Transverse colon (tissue), 4 donors: ENCODE results near the gene RPRD1B. TPM values are rescaled to one million over a fixed set of nuclear protein-coding genes. Genes with fewer than 3 reads are reported as not detected.
A peak's percentile ranks its signal among the peaks of the same experiment; 100 is the strongest.

ENCODE experiments used
- DNase-seq: peaks from one replicate; pipeline ENCODE4 v3.0.0-alpha.2; 2019
- H3K27ac ChIP-seq, 4 donors: fragments of 200-600 bp; sonication (generic); 2 replicates each; pipeline ENCODE4 v1.5.1; 2016 to 2018; ENCODE audit warnings: inconsistent platforms in 4 of 4
- H3K27me3 ChIP-seq: fragments of 200-600 bp; sonication (generic); 2 replicates; pipeline ENCODE4 v1.5.1; 2017; ENCODE audit warnings: inconsistent platforms
- H3K36me3 ChIP-seq, 4 donors: fragments of 200-600 bp; sonication (generic); 2 replicates each; pipeline ENCODE4 v1.5.1; 2017 to 2019; ENCODE audit warnings: inconsistent platforms in 4 of 4
- H3K4me1 ChIP-seq, 4 donors: fragments of 200-600 bp; sonication (generic); 2 replicates each; pipeline ENCODE4 v1.5.1; 2017 to 2020; ENCODE audit warnings: inconsistent platforms in 4 of 4
- H3K4me3 ChIP-seq, 4 donors: fragments of 200-600 bp; sonication (generic); 1 replicate in 1 of 4; 2 replicates in 3 of 4; pipeline versions ENCODE4 v1.5.1 to v1.6.1; 2017 to 2019; ENCODE audit warnings: inconsistent platforms in 4 of 4
- H3K9me3 ChIP-seq, 2 donors: fragments of 200-600 bp; sonication (generic); 2 replicates each; pipeline ENCODE4 v1.5.1; 2017 to 2019; ENCODE audit warnings: inconsistent platforms in 2 of 2
- EP300 ChIP-seq: sonication (generic); formaldehyde crosslinking; IDR thresholded peaks from one replicate; pipeline ENCODE4 v1.6.1; 2017; ENCODE audit warnings: antibody characterized with exemption, low read depth
- POLR2A ChIP-seq: fragments of 450-650 bp; IDR thresholded peaks from one replicate; pipeline ENCODE4 v1.6.1; 2016; ENCODE audit warnings: antibody characterized with exemption, mild to moderate bottlenecking, moderate library complexity
- POLR2AphosphoS5 ChIP-seq, 3 donors: sonication (generic); formaldehyde crosslinking; IDR thresholded peaks; one replicate each; pipeline ENCODE4 v1.6.1; 2016; ENCODE audit warnings: antibody characterized with exemption in 3 of 3
- WGBS, 2 donors: methylation state at CpG; one replicate each; pipeline ENCODE4 v1.1.5; 2018; ENCODE audit warnings: low coverage in 1 of 2; 5-methylcytosine and 5-hydroxymethylcytosine counted together
- in situ Hi-C, 4 donors: fragments of 200-750 bp; cut with MboI; loops; one replicate each; pipeline versions ENCODE4 v1.15.0 to v1.15.1; 2017; ENCODE audit warnings: low sequenced_read_pairs in 3 of 4, low pct_ligation_motif_present in 1 of 4, low pct_unique_long_range_greater_than_20kb in 1 of 4
- intact Hi-C: fragments of 100-400 bp; cut with DNase I; formaldehyde crosslinking; loops from one replicate; pipeline ENCODE4 v1.15.1; 2023; ENCODE audit warnings: low total_unique reads
- total RNA-seq, 4 donors: library from RNA; depleted of rRNA; stranded (reverse); fragments of >200 nt; gene quantifications; one replicate each; pipeline ENCODE4 v1.1.0, GENCODE V29; 2016
- TF ChIP-seq, protein P1 (sequence below), 5 experiments: fragments of 200-600 bp in 3 of 5; fragments of 450-650 bp in 2 of 5; sonication (generic) in 3 of 5; IDR thresholded peaks; 1 replicate in 2 of 5; 2 replicates in 3 of 5; pipeline ENCODE4 v1.5.1; 2016 to 2017; ENCODE audit warnings: antibody characterized with exemption in 5 of 5, inconsistent platforms in 3 of 5, mild to moderate bottlenecking in 2 of 5, moderate library complexity in 1 of 5

RPRD1B gene
- total RNA-seq, 4 donors from 2014 or later: 16.5 to 35.9 (median 21.0) TPM

DNA sequence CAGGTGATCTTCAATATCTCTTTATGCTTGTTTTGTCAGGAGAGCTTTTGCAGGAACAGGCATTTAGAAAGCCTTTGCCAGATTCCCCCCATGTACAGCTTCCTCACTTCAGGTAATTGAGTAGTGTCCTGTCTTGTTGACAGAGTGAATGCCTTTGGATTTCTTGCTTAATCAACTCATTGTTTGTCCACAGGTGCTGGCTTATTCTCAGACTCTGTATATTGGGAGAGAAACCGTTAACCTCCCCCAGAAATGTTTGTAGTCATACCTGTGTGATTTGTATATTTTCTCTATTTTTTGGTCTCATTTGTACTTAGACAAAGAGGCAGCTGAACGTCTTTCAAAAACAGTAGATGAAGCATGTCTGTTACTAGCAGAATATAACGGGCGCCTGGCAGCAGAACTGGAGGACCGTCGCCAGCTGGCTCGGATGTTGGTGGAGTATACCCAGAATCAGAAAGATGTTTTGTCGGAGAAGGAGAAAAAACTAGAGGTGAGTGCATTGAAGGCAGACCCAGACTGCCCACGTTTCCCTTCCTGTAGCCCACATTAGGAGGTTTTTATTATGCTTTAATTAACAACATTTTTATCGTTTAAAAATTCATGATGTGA, 32.3 kb downstream of the RPRD1B start:
- WGBS, 2 donors: 73 to 87% methylated on average over 5 to 10 of the region's 10 CpGs
- in situ Hi-C loops: loop anchor here in 3 of 4 donors (5.0 to 25.0 kb wide), 5 partner anchors 96 to 346 kb away; partner anchors contain the start of gene TGM2 (in 2 of the 3)
- Histone ChIP-seq H3K36me3 (peaks cover 0 to 73% (median 24%) of the 10 kb centered on the region in 4 donors), H3K27me3 (no peaks in the 10 kb centered on the region), H3K4me3 (no peak overlapping the region), H3K27ac (no peak overlapping the region), H3K9me3 (no peaks in the 10 kb centered on the region), H3K4me1 (no peaks in the 10 kb centered on the region)
- no peak for TF ChIP-seq POLR2A
- no peak for TF ChIP-seq EP300
- intact Hi-C loops: no loop called here
- DNase-seq: no peak

DNA sequence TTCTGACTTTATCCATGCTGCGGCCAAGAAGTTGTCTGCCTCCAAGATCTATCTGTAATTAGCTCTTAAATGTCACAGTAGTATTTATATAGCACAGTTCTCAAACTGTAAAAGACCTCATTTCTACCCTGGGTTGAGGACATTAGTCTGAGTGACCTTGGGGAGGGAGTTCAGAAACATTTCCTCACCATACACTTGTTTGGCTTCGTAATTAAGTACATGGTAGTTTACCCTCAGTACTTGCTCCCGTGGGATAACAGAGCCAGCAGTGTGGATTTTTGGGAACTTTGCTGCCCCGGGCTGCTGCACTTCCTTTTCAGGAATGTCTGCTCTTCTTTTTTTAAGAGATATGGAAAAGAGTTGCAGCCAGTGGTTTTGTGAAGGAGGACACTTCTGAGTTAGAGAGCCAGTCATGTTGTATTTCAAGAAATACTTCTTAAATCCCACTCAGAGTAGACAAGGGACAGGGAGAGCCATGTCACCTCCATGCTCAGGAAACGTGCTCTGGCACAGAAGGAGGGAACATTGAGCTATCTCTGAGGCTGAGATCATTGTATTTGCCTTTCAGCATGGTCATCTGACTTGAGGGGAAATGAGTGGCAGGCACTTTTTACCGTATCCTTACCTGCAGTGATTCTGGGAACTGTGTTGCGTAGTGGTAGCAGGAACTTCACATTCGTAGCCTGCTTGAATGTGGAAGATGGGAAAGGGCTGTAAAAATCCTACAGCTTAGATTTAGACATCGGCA, 33.6 kb downstream of the RPRD1B start:
- intact Hi-C loops: no loop called here
- Histone ChIP-seq H3K27me3 (no peaks in the 10 kb centered on the region), H3K36me3 (peaks cover 0 to 69% (median 20%) of the 10 kb centered on the region in 4 donors), H3K27ac (no peak overlapping the region), H3K9me3 (no peaks in the 10 kb centered on the region), H3K4me1 (peaks cover 0 to 2% (median 0%) of the 10 kb centered on the region in 4 donors), H3K4me3 (no peak overlapping the region)
- no peak for DNase-seq
- 86% methylated on average over 5 to 9 of the region's 9 CpGs for WGBS, 2 donors
- TF ChIP-seq, protein P1, sequence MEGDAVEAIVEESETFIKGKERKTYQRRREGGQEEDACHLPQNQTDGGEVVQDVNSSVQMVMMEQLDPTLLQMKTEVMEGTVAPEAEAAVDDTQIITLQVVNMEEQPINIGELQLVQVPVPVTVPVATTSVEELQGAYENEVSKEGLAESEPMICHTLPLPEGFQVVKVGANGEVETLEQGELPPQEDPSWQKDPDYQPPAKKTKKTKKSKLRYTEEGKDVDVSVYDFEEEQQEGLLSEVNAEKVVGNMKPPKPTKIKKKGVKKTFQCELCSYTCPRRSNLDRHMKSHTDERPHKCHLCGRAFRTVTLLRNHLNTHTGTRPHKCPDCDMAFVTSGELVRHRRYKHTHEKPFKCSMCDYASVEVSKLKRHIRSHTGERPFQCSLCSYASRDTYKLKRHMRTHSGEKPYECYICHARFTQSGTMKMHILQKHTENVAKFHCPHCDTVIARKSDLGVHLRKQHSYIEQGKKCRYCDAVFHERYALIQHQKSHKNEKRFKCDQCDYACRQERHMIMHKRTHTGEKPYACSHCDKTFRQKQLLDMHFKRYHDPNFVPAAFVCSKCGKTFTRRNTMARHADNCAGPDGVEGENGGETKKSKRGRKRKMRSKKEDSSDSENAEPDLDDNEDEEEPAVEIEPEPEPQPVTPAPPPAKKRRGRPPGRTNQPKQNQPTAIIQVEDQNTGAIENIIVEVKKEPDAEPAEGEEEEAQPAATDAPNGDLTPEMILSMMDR (IDR thresholded peaks at IDR 0.05): no peak
- TF ChIP-seq EP300 (no peak), POLR2AphosphoS5 (IDR thresholded peaks at IDR 0.05) (no peak), POLR2A (no peak)
- in situ Hi-C loops: loop anchor here in 3 of 4 donors (5.0 to 25.0 kb wide), 5 partner anchors 95 to 345 kb away; partner anchors contain the start of gene TGM2 (in 2 of the 3)

DNA sequence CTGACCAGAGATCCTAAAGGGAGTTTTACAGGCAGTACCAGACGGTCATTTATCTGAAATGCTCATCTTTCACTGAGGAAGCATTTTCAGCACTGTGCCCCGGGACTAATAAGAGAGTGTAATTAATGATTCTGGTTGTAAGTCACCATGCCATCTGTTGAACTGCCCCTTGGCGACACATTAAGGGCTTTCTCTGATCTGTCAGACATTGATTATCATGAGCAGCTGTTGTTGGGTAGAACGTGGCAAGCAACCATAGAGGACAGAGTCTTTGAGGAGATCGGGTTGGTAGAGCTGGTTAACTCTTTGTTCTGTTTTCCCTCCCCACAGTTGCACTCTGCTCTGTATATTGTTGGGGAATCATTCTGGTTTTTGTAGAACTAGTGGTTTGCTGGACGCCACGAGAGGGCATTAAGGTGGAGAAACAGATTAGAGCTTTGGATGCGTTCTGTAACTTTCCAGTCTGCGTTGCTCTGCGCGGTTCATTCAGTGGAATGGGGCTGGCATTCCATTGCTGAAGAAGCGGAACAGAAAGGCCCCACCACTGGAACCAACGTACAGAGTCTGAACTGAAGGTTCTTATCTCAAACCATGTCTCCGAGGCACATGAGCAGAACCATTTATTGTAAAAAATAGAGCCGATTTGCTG, 34.3 kb downstream of the RPRD1B start:
- Histone ChIP-seq H3K9me3 (no peaks in the 10 kb centered on the region), H3K27me3 (no peaks in the 10 kb centered on the region), H3K4me3 (no peak overlapping the region), H3K36me3 (peaks cover 0 to 68% (median 20%) of the 10 kb centered on the region in 4 donors), H3K27ac (no peak overlapping the region), H3K4me1 (peaks cover 3 to 9% (median 4%) of the 10 kb centered on the region in 4 donors)
- intact Hi-C loops (no loop called here), in situ Hi-C loops (loop anchor here in 3 of 4 donors (5.0 to 25.0 kb wide), 5 partner anchors 94 to 344 kb away; partner anchors contain the start of gene TGM2 (in 2 of the 3))
- no peak for DNase-seq
- no peak for TF ChIP-seq POLR2A
- TF ChIP-seq, protein P1 (IDR thresholded peaks at IDR 0.05): no peak
- TF ChIP-seq POLR2AphosphoS5 (IDR thresholded peaks at IDR 0.05): no peak
- TF ChIP-seq EP300: no peak
- WGBS, 2 donors: 89 to 90% methylated on average over 4 to 15 of the region's 15 CpGs

DNA sequence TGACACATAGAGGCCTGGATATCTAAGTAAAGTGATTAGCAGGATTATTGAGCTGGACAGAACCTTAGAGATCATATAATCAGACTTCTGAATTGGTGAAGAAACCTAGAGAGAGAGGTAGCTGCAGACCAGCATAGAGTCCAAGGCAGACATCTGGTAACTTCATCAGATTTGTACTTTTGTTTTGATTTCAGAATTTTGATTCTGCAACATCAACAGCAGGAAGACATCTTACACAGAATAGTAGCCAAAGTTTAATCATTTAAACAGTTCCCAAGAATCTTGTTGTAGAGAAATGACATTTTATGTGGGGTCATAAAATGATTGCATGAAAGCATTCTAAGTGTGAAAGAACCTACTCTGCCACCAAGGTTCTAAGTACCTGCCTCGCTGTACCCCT, 39.4 kb downstream of the RPRD1B start:
- Histone ChIP-seq H3K36me3 (peaks cover 0 to 45% (median 4%) of the 10 kb centered on the region in 4 donors), H3K27me3 (no peaks in the 10 kb centered on the region), H3K4me3 (no peak overlapping the region), H3K9me3 (no peaks in the 10 kb centered on the region), H3K4me1 (peaks cover 17 to 47% (median 25%) of the 10 kb centered on the region in 4 donors), H3K27ac (peak overlapping the region; percentile 66 to 79 (median 70))
- DNase-seq: no peak
- WGBS, 2 donors: 14 to 20% methylated on average over 1 of the region's 1 CpG
- no peak for TF ChIP-seq EP300
- TF ChIP-seq, protein P1 (IDR thresholded peaks at IDR 0.05): no peak
- no peak for TF ChIP-seq POLR2AphosphoS5 (IDR thresholded peaks at IDR 0.05)
- TF ChIP-seq POLR2A: no peak
- in situ Hi-C loops (loop anchor here in 3 of 4 donors (10.0 to 25.0 kb wide), 3 partner anchors 89 to 339 kb away; partner anchors contain the start of gene TGM2 (in 2 of the 3)), intact Hi-C loops (no loop called here)
